ENCODE measurements around the gene XXYLT1. TPM values are rescaled to one million over a fixed set of nuclear protein-coding genes. Genes with fewer than 3 reads are reported as not detected.

The XXYLT1 gene, protein sequence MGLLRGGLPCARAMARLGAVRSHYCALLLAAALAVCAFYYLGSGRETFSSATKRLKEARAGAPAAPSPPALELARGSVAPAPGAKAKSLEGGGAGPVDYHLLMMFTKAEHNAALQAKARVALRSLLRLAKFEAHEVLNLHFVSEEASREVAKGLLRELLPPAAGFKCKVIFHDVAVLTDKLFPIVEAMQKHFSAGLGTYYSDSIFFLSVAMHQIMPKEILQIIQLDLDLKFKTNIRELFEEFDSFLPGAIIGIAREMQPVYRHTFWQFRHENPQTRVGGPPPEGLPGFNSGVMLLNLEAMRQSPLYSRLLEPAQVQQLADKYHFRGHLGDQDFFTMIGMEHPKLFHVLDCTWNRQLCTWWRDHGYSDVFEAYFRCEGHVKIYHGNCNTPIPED
- 16.2 and 19.6 TPM in 2 replicates for total RNA-seq (2014; rRNA removed; shearing (Covaris generic))
- total RNA-seq (2022): 17.2 and 19.6 TPM in 2 replicates
- percentile 63 among the genes with signal in this experiment for Bru-seq, nascent RNA
- percentile 71 among the genes with signal in this experiment for BruChase-seq, experiment 1, labeled RNA remaining after a 6-hour chase
- percentile 62 among the genes with signal in this experiment for BruChase-seq, experiment 2, labeled RNA remaining after a 2-hour chase
- long read RNA-seq, transcript XXYLT1-201 (4 exons, 2,727 nt): major isoform, 17 of 26 reads
- long read RNA-seq, partial matches to known transcripts: 0 of 26 reads
- long read RNA-seq, other reads (novel, unspliced or antisense): 7 of 26 reads

DNA sequence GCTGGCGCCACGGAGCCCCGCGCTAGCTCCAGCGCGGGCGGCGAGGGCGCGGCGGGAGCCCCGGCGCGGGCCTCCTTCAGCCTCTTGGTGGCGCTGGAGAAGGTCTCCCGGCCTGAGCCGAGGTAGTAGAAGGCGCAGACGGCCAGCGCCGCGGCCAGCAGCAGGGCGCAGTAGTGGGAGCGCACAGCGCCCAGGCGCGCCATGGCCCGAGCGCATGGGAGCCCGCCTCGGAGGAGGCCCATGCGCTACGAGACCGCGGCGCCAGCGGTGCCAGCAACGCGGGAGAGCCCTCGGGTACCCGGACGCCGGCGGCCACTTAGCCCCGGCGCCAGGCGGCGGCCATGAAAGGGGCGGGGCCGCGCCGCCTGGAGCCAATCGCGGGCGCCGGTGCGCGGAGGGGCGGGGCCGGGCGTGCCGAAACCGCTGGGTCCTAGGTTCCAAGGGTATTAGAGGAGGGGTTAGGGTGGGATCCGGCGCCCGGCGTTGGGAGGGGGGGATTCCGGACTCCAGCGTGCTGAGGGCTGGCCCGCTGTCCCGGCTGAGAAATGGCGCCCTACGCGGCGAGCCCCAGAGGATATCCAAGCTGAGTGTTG, at the start of gene XXYLT1:
Gene XXYLT1, minus strand, starts transcription at position 343 of the 593 bp plus-strand sequence. Its CDS starts 101 bp downstream, at position 242.
- H3K9me3 ChIP-seq (ENCODE audit: low read length): no peaks in the 10 kb centered on the region
- CTCF ChIA-PET (ENCODE audit: unreplicated experiment): interaction anchor here (0.6 to 1.9 kb wide), 13 partner anchors 8 to 850 kb away, joined by 3 to 13 read pairs (median 5); partner anchors contain the start of gene PPP1R2

DNA sequence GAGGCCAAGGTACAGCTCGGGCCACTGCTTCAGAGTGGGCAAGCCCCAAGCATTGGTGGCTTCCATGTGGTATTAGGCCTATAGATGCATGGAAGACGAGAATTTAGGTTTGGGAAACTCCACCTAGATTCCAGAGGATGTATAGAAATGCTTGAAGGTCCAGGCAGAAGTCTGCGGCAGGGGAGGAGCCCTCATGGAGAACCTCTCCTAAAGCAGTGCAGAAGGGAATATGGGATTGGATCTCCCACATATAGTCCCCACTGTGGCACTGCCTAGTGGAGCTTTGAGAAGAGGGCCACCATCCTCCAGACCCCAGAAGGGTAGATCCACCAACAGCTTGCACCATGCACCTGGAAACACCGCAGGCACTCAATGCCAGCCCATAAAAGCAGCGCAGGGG, 48.1 kb upstream of the XXYLT1 start:
- H3K36me3 ChIP-seq (ENCODE audit: insufficient read depth, low read length): peaks cover 60% of the 10 kb centered on the region
- no peaks in the 10 kb centered on the region for H3K79me2 ChIP-seq (ENCODE audit: insufficient read depth, low read depth, low read length)
- peak; percentile 33 for DNase-seq (ENCODE audit: low spot score)
- no peaks in the 10 kb centered on the region for H4K20me1 ChIP-seq (ENCODE audit: insufficient read depth, low read length)
- no peak overlapping the region for H2AFZ ChIP-seq (ENCODE audit: low read length)
- ChIA-PET POLR2A (interaction anchor here (0.8 kb wide), 1 partner anchor 31 kb away, joined by 3 read pairs; no protein-coding TSS in a partner anchor), CTCF (ENCODE audit: unreplicated experiment) (no interaction called here)
- no peak overlapping the region for H3K4me3 ChIP-seq (ENCODE audit: low read depth, low read length, poor library complexity, severe bottlenecking)
- H3K27ac ChIP-seq (ENCODE audit: low read depth, low read length, poor library complexity, severe bottlenecking): no peak overlapping the region
- H3K4me1 ChIP-seq (ENCODE audit: insufficient read depth, low read length, poor library complexity, severe bottlenecking): no peaks in the 10 kb centered on the region
- H3K4me2 ChIP-seq (ENCODE audit: low read length): no peak overlapping the region
- no peak for TF ChIP-seq EZH2phosphoT487 (IDR thresholded peaks at IDR 0.05; ENCODE audit: borderline replicate concordance, low read depth, low read length)
- TF ChIP-seq, protein P1, sequence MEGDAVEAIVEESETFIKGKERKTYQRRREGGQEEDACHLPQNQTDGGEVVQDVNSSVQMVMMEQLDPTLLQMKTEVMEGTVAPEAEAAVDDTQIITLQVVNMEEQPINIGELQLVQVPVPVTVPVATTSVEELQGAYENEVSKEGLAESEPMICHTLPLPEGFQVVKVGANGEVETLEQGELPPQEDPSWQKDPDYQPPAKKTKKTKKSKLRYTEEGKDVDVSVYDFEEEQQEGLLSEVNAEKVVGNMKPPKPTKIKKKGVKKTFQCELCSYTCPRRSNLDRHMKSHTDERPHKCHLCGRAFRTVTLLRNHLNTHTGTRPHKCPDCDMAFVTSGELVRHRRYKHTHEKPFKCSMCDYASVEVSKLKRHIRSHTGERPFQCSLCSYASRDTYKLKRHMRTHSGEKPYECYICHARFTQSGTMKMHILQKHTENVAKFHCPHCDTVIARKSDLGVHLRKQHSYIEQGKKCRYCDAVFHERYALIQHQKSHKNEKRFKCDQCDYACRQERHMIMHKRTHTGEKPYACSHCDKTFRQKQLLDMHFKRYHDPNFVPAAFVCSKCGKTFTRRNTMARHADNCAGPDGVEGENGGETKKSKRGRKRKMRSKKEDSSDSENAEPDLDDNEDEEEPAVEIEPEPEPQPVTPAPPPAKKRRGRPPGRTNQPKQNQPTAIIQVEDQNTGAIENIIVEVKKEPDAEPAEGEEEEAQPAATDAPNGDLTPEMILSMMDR (conservative IDR thresholded peaks at IDR 0.05; ENCODE audit: low read length): no peak
- H3K9me2 ChIP-seq (ENCODE audit: insufficient read depth, low read length): no peaks in the 10 kb centered on the region
- H3K9me3 ChIP-seq (ENCODE audit: low read length): peaks cover 25% of the 10 kb centered on the region; the same call in 1 of the 2 replicates
- no TSS peak for BruUV-seq (replicated peaks)
- intact Hi-C loops (cut with micrococcal nuclease; ENCODE audit: unreplicated experiment): no loop called here

More for the DNA sequence above, at the start of gene XXYLT1:
- H4K20me1 ChIP-seq (ENCODE audit: insufficient read depth, low read length): peaks cover 9% of the 10 kb centered on the region; the same call in 1 of the 2 replicates
- peak; percentile 92 for DNase-seq (ENCODE audit: low spot score)
- POLR2A ChIA-PET: interaction anchor here (0.6 to 2.1 kb wide), 17 partner anchors 8 to 600 kb away, joined by 3 to 8 read pairs (median 4); partner anchors contain the start of gene PPP1R2
- peaks cover 19% of the 10 kb centered on the region for H3K79me2 ChIP-seq (ENCODE audit: insufficient read depth, low read depth, low read length)
- intact Hi-C loops (cut with micrococcal nuclease; ENCODE audit: unreplicated experiment): loop anchor here (1.0 to 2.0 kb wide), 4 partner anchors 172 to 644 kb away; partner anchors contain the start of gene ACAP2
- H3K4me2 ChIP-seq (ENCODE audit: low read length): peak within 1 kb of the TSS; percentile 89
- H3K4me3 ChIP-seq (ENCODE audit: low read depth, low read length, poor library complexity, severe bottlenecking): peak within 1 kb of the TSS; percentile 79
- BruUV-seq (replicated peaks): no TSS peak
- H3K9me2 ChIP-seq (ENCODE audit: insufficient read depth, low read length): no peaks in the 10 kb centered on the region
- peak within 1 kb of the TSS; percentile 91 for H2AFZ ChIP-seq (ENCODE audit: low read length)
- TF ChIP-seq EZH2phosphoT487 (IDR thresholded peaks at IDR 0.05; ENCODE audit: borderline replicate concordance, low read depth, low read length): no peak
- TF ChIP-seq, protein P1 (conservative IDR thresholded peaks at IDR 0.05; ENCODE audit: low read length): peak; percentile 71
- H3K36me3 ChIP-seq (ENCODE audit: insufficient read depth, low read length): peaks cover 14% of the 10 kb centered on the region
- H3K27ac ChIP-seq (ENCODE audit: low read depth, low read length, poor library complexity, severe bottlenecking): peak within 1 kb of the TSS; percentile 77
- peaks cover 24% of the 10 kb centered on the region for H3K4me1 ChIP-seq (ENCODE audit: insufficient read depth, low read length, poor library complexity, severe bottlenecking)

All from OCI-LY7 (cell line).